ENCODE data around the gene KLF16. TPM values are rescaled to one million over a fixed set of nuclear protein-coding genes. Genes with fewer than 3 reads are reported as not detected.
"Not testable (repeated sequence)": the region's sequence is repeated elsewhere in the genome, so short reads cannot be mapped to it uniquely, and the experiment has no call there.

The KLF16 gene
- 5.0 TPM for total RNA-seq

DNA sequence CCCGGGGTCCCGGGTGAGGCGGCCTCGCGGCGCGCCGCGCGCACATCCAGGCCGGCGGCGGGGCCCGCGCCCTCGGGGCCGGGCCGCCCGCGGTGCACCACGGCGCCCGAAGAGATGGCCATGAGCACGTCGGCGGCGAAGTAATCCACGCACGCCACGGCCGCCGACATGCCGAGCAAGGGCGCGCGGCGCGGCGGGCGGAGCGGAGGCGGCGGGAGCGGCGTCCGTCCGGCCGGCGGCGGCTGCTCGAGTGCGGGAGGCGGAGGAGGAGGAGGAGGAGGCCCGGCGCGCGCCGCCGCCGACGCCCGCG, at the start of gene KLF16:
TSS of gene KLF16 (minus strand) at position 252 of the 310 bp plus-strand sequence. CDS start at position 170, 82 bp downstream.
- no peak for DNase-seq

DNA sequence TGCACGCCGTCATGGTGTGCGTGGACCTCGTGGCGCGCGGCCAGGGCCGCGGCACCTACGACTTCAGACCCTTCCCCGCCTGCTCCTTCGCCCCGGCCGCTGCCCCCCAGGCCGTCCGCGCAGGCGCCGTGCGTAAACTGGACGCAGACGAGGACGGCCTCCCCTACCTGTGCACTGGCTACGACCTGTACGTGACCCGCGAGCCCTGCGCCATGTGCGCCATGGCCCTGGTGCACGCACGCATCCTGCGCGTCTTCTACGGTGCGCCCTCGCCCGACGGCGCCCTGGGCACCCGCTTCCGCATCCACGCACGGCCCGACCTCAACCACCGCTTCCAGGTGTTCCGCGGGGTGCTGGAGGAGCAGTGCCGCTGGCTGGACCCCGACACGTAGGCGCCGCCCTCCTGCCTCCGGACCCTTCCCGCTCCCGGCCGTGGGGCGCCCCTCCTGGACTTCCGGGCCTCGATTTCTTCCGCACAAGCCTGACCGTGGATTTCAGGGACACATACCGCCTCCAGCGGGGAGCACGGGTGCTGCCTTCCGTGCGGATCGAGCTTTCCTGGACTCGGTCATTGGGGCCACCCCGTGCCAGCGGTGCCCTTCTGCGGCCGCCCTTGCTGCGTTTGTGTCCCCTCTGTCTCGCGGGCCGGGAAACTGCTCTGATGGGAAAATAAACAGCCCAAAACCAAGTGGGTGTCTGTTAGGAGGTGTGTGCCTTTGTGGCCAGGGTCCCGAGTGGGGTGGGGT, 49.6 kb upstream of the KLF16 start:
- no peak for DNase-seq

DNA sequence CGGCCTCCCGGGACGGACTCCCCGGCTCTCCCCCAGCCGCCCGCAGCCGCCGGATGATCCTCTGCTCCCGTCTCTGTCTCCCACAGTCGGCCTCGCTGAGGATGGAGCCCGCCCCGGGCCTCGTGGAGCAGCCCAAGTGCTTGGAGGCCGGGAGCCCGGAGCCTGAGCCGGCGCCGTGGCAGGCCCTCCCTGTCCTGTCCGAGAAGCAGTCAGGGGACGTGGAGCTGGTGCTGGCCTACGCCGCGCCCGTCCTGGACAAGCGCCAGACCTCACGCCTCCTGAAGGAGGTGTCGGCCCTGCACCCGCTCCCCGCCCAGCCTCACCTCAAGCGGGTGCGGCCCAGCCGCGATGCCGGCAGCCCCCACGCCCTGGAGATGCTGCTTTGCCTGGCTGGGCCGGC, 48.6 kb upstream of the KLF16 start:
- DNase-seq = no peak

DNA sequence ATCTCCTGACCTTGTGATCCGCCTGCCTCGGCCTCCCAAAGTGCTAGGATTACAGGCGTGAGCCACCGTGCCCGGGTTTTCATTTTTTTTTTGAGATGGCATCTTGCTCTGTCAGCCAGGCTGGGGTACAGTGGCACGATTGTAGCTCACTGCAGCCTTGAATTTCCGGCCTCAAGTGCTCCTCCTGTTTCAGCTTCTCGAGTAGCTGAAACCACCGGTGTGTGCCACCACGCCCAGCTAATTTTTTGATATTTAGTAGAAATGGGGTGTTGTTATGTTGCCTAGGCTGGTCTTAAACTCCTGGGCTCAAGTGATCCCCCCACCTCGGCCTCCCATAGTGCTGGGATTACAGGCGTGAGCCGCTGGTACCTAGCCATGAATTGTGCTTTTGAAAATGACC, 47.7 kb upstream of the KLF16 start:
- no peak for DNase-seq

DNA sequence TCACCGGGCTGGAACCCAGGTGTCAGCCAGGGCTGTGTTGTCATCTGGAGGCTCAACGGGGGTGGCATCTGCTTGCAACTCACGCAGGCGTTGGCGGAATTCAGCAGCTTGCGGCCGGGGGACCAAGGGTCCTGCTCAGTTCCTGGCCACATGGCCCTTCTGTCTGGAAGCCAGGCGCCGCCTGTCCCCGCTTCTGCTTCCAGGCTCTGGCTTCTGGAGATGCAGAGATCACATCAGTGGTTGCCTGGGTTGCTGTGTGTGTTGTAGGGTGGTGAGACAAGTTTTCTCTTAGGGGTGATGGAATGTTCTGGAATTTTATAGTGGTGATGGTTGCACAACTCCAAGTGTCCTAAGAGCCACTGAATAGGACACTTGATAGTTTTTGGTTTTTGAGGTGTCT, 46.8 kb upstream of the KLF16 start:
- no peak for DNase-seq

DNA sequence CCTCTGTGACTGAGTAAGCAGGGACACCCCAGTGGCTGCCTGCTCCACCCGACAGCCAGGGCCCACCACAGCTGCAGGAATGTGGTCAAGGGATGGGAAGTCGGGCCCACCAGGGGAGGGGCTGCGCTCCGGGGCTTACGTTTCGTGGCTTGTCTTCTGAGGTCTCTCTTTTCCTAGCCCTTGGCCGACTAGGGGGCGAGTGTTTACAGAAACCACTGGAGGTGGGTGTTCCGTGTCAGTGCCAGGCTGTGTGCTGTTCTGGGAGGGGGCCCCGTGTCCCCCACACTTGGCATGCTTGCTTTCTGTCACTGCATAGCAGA, 46.3 kb upstream of the KLF16 start:
- DNase-seq = no peak

DNA sequence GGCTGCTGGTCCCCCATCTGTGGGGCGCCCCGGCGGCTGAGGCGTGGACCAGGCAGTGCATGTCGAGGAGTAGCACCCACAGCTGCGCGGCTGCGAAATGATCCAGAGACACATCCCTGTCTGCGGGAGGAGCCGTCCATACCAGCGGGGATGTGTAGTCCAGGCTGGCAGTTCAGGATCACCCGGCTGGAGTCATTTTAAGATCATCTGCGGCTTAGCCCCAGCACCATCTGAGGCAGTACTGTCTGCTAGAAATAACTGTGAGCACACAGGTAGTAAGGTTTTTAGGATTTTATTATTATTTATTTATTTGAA, 44.9 kb upstream of the KLF16 start:
- DNase-seq = no peak

DNA sequence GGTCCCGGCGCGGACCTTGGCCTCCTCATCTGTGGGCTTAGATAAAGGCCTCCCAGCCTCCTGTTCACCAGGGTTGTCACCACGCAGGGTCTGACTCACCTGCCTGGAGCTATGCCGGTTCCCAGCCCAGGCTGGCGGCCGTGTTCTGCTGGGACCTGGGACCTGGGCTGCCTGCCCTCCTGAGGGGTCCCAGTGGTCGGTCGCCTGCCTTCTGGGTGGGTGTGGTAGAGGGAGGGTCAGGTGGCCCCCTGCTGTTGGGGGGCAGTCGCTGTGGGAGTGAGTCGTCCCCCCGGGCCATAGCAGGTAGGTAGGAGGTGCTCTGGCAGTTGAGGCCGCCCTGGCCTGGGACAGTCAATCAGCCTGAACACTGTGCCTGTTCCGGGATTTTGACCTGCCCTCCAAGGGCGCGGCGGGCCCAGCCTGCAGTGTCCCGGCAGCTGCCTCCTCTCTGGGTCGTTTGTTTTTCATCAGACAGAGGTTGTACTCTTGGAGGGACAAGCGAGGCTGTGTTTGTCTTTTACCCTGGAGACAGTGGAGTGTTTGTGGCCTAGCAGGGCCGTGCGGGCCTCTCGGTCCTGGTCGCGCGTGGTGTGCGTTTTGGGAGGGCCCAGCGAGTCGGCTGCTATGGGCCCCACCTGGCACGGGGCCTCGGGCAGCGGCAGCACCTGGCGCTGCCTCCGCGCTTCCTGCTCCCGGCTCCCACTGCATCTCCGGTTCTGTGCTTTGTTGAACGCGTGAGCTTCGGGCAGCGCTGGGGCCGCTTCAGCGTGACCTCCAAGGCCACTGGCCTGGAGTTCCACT, 44.4 kb upstream of the KLF16 start:
- no peak for DNase-seq

DNA sequence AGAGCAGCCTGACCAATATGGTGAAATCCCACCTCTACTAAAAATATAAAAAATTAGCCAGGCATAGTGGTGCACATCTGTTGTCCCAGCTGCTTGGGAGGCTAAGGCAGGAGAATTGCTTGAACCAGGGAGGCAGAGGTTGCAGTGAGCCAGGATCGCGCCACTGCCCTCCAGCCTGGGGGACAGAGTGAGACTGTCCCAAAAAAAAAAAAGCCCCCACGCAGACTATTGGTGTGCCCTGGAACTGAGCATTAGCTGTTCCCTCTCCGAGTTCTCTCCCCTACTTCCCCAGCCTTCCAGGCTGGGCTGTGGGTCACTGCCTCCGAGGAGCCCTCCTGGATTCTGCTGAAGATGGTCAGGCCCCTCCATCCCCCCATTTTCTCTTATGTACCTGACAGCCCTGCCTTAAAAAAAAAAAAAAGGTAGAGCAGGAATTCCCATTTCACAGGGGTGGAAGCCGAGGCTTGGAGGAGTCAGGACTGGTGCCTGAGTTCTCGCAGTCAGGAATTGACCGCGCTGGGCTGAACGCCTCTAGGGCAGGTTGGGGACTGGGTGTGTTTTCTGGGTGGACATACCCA, 43.7 kb upstream of the KLF16 start:
- DNase-seq = no peak

DNA sequence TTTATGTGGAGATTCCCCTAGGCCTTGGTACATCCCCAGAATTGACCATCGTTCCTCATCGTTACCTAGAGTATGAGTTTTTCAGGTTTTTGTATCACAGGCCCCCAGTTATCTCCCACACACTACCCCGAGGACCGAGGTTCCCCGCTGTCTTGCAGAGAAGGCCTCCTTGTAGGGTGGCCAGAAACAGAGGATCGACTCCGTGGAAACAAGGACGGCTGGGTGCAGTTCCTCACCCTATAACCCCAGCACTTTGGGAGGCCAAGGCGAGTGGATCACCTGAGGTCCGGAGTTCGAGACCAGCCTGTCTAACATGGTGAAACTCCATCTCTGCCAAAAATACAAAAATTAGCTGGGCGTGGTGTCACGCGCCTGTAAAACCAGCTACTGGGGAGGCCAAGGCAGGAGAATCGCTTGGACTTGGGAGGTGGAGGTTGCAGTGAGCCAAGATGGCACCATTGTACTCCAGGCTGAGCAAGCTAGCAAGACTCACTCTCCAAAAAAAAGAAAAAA, 42.5 kb upstream of the KLF16 start:
- no peak for DNase-seq

DNA sequence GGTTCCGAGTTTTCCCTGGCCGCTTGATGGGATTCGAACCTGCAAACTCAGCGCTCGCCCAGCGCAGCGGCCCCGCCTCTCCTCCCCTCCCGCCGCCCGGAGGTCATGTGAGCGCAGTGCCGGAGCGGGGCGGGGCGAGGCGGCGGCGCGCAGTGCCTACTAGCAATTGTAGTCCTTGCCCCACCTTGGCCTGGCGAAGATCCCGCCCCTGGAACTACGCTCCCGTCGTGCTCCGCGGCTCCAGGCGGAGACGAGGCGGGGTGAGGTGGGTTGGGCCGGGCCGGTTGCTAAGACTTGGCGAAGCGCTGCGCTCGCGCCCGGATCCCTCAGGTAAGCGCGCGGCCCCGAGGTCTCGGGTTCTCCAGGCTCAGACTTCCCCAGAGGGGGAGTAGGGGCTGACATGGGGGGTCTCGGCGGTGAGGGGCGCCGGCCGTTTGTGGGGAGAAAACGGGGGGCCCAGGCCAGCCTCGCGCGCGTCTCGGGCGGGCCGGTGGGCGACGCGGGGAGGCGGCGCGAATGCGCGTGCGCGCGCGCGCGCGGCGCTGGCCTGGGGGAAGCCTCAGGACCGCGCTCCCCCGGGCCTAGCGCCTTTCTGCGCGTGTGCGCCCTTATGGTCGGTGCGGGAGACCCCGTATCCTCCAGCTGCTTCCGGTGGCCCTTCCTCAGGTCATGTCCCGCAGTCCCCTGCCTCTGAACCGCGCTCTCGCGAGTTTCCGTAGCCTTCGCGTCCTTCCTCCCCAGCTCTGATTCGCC, 41.9 kb upstream of the KLF16 start, which contains the start of the genes ADAT3 and SCAMP4:
TSS of gene ADAT3 (plus strand) at position 290 of the 753 bp plus-strand sequence. CDS start 6,649 bp downstream, outside the sequence.
TSS of gene SCAMP4 (plus strand) at position 290 of the 753 bp plus-strand sequence. CDS start 9,621 bp downstream, outside the sequence.
- peak; percentile 99 for DNase-seq

DNA sequence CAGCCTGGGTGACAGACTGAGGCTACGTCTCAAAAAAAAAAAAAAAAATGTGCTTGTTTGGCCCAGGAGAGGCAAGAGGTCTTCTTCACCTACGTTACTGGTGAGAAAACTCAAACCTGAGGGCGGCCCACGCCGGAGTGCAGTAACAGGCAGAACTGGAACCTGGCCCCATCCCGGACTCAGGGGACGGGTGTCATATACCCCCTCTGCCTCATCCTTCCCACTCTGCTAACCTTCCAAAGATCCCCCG, 41.4 kb upstream of the KLF16 start:
- no peak for DNase-seq

DNA sequence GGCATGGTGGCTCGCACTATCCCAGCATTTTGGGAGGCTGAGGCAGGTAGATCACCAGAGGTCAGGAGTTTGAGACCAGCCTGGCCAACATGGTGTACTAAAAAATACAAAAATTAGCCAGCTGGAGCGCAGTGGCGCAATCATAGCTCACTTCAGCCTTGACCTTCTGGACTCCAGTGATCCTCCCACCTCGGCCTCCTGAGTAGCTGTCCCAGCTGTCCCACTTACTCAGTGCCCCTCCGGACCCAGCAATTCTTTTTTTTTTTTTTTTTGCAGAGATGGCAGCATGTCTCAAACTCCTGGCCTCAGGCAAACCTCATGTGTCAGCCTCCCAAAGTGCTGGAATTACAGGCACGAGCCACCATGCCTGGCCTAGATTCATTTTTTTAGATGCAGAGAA, 39.5 kb upstream of the KLF16 start:
- DNase-seq = no peak

DNA sequence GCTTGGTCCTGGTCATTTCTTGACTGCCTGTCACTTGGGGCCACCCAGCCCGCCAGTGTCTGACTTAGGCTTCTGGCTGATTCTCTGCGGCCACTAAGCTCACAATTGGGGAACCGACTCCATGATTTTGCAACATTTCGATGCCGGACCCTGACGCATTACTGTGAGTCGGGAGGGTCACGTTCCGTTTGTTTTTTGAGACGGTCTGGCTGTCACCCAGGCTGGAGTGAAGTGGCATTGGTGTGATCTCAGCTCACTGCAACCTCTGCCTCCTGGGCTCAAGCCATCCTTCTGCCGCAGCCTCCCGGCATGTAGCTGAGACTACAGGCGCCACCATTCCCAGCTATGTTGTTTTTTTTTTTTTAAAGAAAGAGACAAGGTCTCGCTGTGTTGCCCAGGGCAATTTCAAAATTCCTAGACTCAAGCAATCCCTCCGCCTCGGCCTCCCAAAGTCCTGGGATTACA, 38.6 kb upstream of the KLF16 start:
- DNase-seq = no peak

DNA sequence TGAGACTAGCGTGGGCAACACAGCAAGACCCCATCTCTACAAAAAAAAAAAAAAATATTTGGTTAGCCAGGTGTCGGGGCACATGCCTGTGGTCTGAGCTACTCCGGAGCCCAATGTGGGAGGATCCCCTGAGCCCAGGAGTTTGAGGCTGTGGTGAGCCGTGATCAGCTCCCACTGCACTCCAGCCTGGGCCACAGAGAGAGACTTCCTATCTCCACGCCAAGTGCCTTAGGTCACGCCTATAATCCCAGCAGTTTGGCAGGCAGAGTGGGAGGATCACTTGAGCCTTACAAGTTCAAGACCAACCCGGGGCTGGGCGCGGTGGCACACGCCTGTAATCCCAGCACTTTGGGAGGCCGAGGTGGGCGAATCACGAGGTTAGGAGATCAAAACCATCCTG, 33.1 kb upstream of the KLF16 start:
- DNase-seq = no peak

DNA sequence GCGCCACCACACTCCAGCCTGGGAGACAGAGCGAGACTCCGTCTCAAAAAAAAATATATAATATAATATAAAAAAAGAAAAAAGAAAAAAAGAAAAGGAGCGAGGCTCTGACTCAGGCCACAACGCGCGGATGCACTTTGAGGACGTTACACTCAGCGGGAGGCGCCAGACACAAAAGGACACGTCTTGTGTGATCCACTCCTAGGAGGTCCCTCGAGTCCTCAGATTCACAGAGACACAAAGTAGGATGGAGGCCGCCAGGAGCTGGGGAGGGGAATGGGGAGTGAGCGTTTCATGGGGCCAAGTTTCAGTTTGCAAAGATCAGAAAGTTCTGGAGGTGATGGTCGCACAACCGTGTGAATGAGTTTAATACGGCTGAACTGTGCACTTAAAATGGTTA, 30.4 kb upstream of the KLF16 start:
- DNase-seq = no peak

DNA sequence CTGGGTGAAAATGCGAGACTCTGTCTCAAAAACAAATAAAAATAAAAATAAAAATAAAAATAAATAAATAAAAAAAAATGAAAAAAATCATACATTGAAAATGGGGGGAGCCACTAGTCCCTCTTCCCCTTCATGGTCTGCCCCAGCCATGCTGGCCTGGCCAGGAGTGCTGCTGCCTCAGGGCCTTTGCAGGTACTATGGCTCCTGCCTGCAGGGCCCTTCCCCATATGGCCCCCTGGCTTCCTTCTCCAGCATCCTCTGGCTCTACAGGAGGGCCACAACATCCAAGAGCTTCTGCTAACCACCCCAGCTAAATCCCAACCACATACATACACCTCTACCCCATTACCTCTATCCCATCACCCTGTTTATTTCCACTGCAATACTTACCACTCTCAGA, 26.5 kb upstream of the KLF16 start:
- DNase-seq = no peak

DNA sequence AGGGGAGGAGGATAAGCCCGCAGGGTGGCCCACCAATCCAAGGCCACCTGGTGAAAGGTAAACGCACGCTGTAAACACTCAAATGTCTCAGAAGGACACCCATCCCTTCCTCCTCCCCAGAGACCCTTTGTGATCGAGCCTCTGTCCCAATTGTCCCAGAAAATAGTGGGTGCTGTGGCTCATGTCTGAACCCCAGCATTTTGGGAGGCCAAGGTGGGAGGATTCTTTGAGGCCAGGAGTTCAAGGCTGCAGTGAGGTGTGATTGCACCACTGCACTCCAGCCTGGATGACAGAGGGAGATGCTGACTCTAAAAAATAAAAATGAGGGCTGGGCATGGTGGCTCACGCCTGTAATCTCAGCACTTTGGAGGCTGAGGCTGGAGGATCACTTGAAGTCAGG, 25.0 kb upstream of the KLF16 start:
- no peak for DNase-seq

DNA sequence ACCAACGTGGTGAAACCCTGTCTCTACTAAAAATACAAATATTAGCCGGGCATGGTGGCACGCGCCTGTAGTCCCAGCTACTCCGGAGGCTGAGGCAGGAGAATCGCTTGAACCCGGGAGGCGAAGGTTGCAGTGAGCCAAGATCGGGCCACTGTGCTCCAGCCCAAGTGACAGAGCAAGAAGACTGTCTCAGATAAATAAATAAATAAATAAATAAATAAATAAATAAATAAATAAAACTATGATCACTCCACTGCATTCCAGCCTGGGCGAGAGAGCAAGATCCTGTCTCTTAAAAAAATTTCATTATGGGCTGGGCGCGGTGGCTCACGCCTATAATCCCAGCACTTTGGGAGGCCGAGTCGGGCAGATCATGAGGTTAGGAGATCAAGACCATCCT, 23.0 kb upstream of the KLF16 start:
- DNase-seq = not testable (repeated sequence)

DNA sequence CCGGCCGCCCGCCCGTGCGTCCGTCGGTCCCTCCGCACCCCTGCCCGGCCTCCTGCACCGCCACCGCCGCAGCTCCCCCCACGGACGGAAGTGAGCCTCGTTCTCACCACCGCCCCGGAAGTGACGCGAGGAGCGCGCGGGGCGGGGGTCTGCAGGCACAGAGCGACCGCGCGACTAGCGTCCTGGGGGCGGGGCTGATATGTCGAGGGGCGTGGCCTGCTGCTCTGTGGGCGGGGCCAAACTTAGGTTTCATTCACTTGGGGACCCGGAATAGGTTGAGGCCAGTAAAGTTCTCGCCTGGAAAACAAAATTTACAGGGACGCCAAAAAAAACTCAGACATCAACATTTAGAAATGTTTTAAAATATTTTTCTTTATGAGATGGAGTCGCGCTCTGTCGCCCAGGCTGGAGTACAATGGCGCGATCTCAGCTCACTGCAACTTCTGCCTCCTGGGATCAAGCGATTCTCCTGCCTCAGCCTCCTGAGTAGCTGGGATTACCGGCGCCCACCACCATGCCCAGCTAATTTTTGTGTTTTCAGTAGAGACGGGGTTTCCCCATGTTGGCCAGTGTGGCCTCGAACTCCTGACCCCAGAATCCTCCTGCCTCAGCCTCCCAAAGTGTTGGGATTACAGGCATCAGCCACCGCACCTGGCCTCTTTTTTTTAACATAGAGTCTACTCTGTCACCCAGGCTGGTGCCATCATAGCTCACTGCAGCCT, 22.2 kb upstream of the KLF16 start, which contains the start of gene ABHD17A:
TSS of gene ABHD17A (minus strand) at position 99 of the 722 bp plus-strand sequence. CDS start 3,930 bp downstream, outside the sequence.
- peak; percentile 96 for DNase-seq

DNA sequence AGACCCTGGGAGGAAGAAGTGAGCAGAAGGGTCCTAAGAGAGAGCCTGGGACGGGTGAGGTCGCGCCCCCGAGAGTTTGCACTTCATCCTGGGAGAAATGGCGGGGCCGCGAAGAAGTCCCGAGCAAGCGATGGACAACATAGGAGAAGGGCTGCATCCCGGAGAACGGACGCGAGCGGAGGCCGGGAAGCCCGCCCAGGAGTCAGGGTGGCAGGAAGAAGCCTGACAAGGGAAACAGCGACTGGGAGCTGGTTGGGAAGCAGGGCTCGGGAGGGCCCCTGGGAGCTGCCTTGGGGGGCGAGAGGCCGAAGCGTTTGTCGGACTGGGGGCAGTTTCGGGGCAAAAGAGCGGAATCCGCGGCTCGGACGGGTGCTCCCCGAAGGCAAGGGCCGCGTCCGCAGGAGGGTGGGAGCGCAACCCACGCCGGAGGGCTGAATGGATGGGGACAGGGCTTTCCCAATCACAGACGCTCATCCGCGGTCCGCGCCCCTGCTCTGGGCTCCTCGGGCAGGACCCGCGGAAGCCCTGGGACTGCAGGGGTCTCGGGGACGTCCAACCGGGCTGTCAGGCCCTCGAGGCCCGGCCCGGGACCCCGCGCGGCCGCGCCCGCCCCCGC, 21.4 kb upstream of the KLF16 start:
- no peak for DNase-seq

DNA sequence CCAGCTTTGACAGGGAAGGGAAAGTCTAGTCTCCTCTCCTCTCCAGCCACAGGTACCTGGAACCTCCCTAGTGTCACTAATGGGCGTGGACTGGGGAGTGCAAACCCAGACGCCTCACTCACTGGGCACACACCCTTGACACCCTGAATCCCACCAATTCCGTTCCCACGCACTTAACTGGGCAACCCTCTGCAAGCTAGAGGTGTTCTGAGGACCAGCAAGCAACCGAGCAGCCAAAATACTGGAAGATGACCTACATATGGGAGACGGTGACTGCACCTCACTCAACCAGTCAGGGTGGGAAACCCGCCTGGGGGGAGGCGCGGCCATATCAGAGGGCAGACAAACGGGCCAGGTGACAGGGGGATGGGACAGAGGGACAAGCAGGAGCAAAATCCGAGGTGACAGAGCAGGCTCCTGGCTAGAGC, 20.9 kb upstream of the KLF16 start:
- no peak for DNase-seq
